Muscle of leg (tissue), 11 donors: ENCODE data around the gene RSKR. TPM values are rescaled to one million over a fixed set of nuclear protein-coding genes. Genes with fewer than 3 reads are reported as not detected.

Experiments
- DNase-seq: peaks from one replicate; pipeline ENCODE4 v3.0.0; 2013
- H3K27ac ChIP-seq: one replicate; pipeline ENCODE4 v1.5.1; 2013; ENCODE audit warnings: mild to moderate bottlenecking, low read length, control low read depth
- H3K27me3 ChIP-seq: one replicate; pipeline ENCODE4 v1.6.1; 2013; ENCODE audit warnings: low read length; ENCODE audit not compliant: control insufficient read depth, insufficient read depth
- H3K36me3 ChIP-seq: one replicate; pipeline ENCODE4 v1.6.1; 2013; ENCODE audit warnings: low read length; ENCODE audit not compliant: control insufficient read depth, insufficient read depth
- H3K4me1 ChIP-seq: one replicate; pipeline ENCODE4 v1.6.1; 2013; ENCODE audit warnings: low read length; ENCODE audit not compliant: control insufficient read depth, insufficient read depth
- H3K4me3 ChIP-seq: one replicate; pipeline ENCODE4 v1.5.1; 2013; ENCODE audit warnings: low read length, control low read depth
- H3K9me3 ChIP-seq: replicated peaks from 2 replicates; pipeline ENCODE4 v1.6.1; 2013; ENCODE audit warnings: low read depth, low read length; ENCODE audit not compliant: control insufficient read depth
- WGBS: methylation state at CpG from one replicate; pipeline ENCODE4 v1.1.5; 2013; ENCODE audit warnings: missing lambda C conversion rate; ENCODE audit not compliant: insufficient coverage; 5-methylcytosine and 5-hydroxymethylcytosine counted together
- polyA plus RNA-seq, 8 donors: library from polyadenylated mRNA; unstranded; fragments of 120-200 nt; gene quantifications; one replicate each; pipeline versions ENCODE4 v1.2.1 to v1.2.3, GENCODE V29; 2013; ENCODE audit warnings: inconsistent platforms in 1 of 8, low replicate concordance in 1 of 8; ENCODE audit not compliant: insufficient read length in 8 of 8, insufficient read depth in 1 of 8
- total RNA-seq: library from RNA; stranded (reverse); fragments of 120-200 nt; gene quantifications from one replicate; pipeline ENCODE4 v1.2.4, GENCODE V29; 2013

RSKR gene
- total and polyA plus RNA-seq, 9 donors = 6.6 to 22.8 (median 13.2) TPM

DNA sequence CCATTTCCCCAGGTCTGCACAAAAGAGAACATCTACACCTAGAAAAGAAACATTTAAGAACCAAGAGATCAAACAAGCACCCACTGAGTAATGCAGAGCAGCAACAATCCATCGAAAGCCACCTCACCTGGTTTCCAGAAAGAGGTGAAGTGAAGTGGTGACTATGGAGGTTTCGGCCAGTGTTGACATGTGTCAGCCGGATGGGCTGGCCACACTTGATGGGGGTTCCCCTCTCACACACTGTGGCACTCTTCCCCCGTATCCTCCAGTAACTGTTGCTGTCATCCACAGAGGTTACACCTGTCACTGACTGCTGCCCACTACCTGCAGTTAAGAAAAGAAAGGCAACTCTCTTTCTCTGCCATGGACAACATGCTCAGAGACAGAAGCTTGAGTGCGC, 41.2 kb upstream of the RSKR start:
- peaks cover 41% of the 10 kb centered on the region for H3K36me3 ChIP-seq
- H3K4me1 ChIP-seq = no peaks in the 10 kb centered on the region
- no peak for DNase-seq
- H3K27ac ChIP-seq = no peak overlapping the region
- H3K4me3 ChIP-seq = no peak overlapping the region
- H3K27me3 ChIP-seq = no peaks in the 10 kb centered on the region
- WGBS = no CpG with 5 or more reads among the region's 5 CpGs
- H3K9me3 ChIP-seq = peaks cover 2% of the 10 kb centered on the region

DNA sequence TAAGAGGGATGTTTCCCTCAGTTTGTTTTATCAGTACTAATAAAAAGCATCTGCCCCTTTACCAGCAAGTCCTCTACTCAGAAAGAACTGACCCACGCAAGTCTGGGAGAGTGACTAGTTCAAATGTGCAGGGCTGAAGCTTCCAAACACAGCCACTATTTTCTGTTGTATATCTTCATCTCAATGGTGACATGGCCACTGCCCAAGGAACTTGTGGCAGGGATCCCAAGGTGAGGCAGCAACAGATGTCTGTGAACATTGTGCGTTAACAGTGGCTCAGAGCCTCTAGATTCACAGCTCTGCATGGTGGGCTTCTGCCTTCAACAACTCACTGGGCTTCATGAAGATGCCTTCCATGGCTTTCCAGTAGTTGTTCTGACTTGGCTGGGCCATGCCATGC, 34.7 kb upstream of the RSKR start:
- Histone ChIP-seq H3K4me1 (peaks cover 21% of the 10 kb centered on the region), H3K27me3 (no peaks in the 10 kb centered on the region), H3K36me3 (peaks cover 23% of the 10 kb centered on the region), H3K4me3 (no peak overlapping the region), H3K9me3 (no peaks in the 10 kb centered on the region), H3K27ac (no peak overlapping the region)
- 64% methylated on average over 1 of the region's 2 CpGs for WGBS
- no peak for DNase-seq

DNA sequence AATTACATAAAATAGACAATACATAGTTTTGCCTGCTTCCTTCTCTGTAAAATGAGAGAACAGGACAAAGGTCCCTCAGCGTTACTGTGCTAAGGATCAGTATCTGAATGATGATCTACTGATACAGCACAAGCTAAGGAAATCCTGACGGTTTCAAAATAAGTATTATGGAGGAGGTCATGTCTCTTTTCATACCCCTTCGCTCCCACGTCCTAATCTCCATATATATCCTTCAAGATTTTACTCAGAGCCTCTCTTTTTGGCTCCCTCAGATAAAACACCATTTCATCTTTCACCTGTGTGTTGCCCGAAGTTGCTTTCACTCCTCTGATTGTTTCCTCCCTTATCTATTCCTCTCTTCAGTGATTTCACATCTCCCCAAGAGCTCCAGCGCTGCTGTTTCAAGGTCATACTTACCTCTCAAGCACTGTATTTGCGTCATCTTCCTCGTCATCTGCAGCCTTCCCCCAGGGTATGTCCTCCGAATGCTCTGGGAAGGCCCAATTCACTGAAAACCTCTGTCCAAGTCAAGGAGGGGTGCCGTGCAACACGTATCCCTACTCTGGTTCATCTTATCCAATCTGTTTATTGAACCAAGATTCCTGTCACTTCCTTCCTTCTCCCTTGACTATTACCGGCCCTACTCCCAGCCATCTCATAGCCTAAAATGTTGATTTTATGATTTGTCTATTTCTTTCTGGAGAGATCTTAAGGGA, 32.2 kb upstream of the RSKR start:
- no peaks in the 10 kb centered on the region for H3K9me3 ChIP-seq
- H3K27me3 ChIP-seq = no peaks in the 10 kb centered on the region
- H3K4me3 ChIP-seq = no peak overlapping the region
- H3K27ac ChIP-seq = peak overlapping the region; percentile 98
- no peak for DNase-seq
- WGBS = 80% methylated on average over 8 of the region's 12 CpGs
- H3K36me3 ChIP-seq = peaks cover 39% of the 10 kb centered on the region
- peaks cover 28% of the 10 kb centered on the region for H3K4me1 ChIP-seq

DNA sequence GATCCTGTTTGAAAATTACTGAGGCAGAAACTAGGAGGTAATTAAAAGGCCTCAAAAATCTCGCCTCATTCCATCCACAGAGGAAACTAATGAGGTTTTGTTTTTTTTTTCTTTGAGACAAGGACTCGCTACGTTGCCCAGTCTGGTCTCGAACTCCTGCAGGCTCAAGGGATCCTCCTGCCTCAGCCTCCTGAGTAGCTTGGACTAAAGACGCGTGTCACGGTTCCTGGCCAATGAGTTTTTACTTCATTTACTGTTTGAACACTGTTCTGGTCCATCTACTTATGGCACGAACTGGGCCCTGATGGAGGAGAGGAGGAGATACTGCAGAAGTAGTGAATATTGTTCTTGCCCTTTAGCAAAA, 31.6 kb upstream of the RSKR start:
- no peaks in the 10 kb centered on the region for H3K27me3 ChIP-seq
- peaks cover 28% of the 10 kb centered on the region for H3K4me1 ChIP-seq
- H3K27ac ChIP-seq = peak overlapping the region; percentile 98
- DNase-seq = no peak
- H3K36me3 ChIP-seq = peaks cover 39% of the 10 kb centered on the region
- no peaks in the 10 kb centered on the region for H3K9me3 ChIP-seq
- 24% methylated on average over 3 of the region's 8 CpGs for WGBS
- peak overlapping the region; percentile 83 for H3K4me3 ChIP-seq

DNA sequence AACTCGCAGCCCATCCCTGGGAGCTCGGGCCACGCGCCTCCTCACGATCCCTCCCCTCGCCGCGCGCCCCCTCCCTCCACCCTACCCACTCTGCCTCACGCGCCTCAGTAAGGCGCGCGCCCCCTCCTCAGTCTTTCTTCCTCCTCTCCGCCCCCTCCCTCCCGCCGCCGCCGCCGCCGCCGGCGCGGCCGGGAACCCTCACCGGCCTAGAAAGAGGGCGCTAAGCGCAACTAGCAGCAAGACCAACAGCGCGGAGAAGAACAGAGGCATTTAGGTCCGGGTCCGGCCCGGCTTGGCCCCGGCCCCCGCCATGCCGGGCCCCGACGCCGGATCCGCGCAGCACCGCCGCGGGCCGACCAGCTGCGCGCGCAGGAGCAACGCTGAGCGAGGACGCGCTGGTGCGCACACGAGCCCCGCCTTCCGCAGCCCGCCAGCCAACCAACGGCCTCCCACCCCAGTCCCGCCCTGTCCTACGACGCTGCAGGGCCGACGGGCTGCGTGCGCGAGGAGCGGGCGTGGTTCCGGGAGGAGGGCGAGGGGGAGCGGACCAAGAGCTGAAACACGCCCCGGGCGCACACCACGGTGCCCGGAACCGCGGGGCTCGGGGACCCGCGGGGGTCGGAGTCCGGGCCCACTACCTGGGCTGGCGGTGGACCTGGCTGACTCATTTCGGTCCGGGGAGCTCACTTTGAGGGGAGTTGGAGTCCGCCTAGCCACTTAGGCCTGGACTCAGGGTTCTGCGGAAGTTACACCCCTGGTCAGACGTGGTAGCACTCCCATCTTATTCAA, 31.0 kb upstream of the RSKR start, which contains the start of gene BLTP2:
Gene BLTP2 (minus strand): TSS at position 372 of the 789 bp plus-strand sequence. CDS start 102 bp downstream, at position 270.
- H3K27ac ChIP-seq = peak within 1 kb of the TSS; percentile 98
- H3K4me3 ChIP-seq = peak within 1 kb of the TSS; percentile 87
- under 1% methylated on average over 85 of the region's 89 CpGs for WGBS
- no peaks in the 10 kb centered on the region for H3K27me3 ChIP-seq
- peaks cover 44% of the 10 kb centered on the region for H3K36me3 ChIP-seq
- H3K9me3 ChIP-seq = no peaks in the 10 kb centered on the region
- peak; percentile 99 for DNase-seq
- peaks cover 28% of the 10 kb centered on the region for H3K4me1 ChIP-seq

DNA sequence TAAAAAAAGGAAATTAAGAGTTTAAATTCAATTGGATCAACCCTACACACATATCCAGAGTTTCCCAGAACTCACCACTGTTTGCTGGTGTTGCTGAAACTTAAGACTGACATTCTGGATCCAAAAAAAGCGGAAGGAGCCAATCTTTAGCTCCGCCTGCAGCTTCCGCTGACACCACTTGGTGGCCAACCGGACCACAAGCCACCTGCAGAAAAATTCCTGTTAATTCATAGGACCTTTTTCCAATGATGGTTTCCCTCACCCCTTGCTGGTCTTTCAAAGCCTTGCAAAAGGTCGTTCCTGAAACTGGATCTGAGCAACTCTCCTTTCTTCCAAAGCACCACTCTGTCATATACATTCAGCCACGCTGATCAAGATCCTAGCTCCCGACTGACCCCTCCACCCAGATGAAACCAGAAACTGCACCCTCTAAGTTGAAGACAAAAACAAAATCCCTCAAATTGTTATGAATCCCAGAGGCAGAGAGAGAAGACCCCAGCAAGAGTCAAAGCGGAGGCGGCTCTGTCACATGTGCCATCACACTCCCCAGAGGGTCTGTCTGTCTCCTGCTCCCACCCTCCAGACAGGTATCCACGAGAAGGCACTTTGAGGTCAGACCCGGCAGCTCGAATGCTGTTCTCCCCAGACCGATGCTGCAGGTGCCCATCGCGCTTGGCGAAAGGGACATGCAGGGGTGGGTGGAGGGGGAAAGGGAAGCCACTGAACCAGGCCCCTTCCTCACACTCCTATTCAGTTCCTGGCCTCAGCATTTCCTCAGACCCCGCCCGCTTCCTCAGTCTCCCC, 30.2 kb upstream of the RSKR start:
- Histone ChIP-seq H3K36me3 (peaks cover 51% of the 10 kb centered on the region), H3K27me3 (no peaks in the 10 kb centered on the region), H3K9me3 (no peaks in the 10 kb centered on the region), H3K4me1 (peaks cover 28% of the 10 kb centered on the region), H3K27ac (peak overlapping the region; percentile 69), H3K4me3 (peak overlapping the region; percentile 87)
- DNase-seq = peak; percentile 63
- 1% methylated on average over 11 of the region's 18 CpGs for WGBS

DNA sequence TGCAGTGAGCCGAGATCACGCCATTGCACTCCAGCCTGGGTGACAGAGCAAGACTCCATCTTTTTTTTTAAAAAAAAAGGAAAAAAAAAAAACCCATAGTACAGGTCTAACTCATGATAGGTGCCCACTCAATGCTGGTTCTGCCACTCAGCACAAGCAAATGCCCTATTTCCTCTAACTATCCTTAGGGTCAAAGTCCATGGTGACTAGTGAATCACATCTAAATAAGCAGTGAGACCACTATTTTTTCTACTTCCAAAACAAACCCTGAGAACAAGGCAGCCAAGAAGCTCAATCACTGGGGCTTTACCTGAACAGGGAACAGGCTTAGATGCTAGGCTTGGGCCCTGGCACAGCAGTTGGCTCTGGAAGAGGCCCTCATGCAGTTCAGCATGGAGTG, 27.6 kb upstream of the RSKR start:
- WGBS = no CpG with 5 or more reads among the region's 2 CpGs
- no peak overlapping the region for H3K4me3 ChIP-seq
- peaks cover 61% of the 10 kb centered on the region for H3K36me3 ChIP-seq
- no peaks in the 10 kb centered on the region for H3K27me3 ChIP-seq
- H3K27ac ChIP-seq = no peak overlapping the region
- H3K4me1 ChIP-seq = peaks cover 27% of the 10 kb centered on the region
- DNase-seq = no peak
- H3K9me3 ChIP-seq = no peaks in the 10 kb centered on the region

DNA sequence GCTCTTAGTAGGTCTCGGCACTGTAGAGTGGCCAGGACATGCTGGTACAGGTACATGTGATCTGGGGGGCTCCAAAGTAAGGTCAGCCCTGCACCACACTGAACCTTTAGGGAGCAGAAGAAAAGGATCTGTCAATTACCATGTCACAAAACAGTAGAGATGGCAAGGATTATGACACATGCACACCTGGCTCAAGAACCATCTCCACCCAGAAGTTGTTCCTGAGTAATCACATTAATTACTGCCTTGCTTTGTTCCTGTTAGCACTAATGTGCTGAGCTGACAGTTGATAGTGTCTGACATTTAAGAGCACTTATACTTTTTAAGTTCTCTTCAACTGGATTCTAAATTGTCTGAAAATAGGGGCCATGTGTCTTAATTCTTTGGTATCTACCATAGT, 21.5 kb upstream of the RSKR start:
- H3K36me3 ChIP-seq = peaks cover 87% of the 10 kb centered on the region
- no peak overlapping the region for H3K27ac ChIP-seq
- no peaks in the 10 kb centered on the region for H3K4me1 ChIP-seq
- DNase-seq = no peak
- no peak overlapping the region for H3K4me3 ChIP-seq
- no peaks in the 10 kb centered on the region for H3K9me3 ChIP-seq
- WGBS = no CpG with 5 or more reads among the region's 1 CpG
- H3K27me3 ChIP-seq = no peaks in the 10 kb centered on the region

DNA sequence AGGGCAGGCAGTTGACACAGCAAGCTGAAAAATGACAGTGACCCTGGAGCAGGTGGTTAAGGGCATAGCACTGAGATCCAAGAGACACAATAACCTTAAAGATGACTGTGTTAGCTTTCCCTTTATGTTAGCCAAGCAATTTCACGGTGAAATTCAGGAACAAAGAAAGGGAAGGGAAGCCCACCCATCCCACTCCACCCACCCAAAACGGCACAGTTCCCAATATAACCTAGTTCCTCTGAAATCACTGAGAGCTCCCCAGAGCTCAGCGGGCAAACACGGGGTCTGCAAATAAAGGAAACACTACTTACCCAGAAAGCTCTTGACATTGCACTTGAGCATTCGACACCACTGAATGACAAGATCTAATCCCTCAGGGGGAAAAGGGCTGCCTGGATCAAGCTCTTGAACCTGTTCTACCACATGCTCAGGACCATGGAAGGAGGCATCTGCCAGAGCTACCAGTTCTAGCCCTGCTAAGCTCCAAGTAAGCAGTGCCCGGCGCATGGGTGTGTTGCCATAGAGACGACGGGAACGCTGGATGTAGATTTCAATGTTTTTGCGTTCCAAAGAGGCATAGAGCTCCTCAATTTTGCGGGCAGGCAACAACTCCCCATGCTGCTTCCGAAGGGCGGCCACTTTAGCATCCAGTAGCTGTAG, 20.4 kb upstream of the RSKR start:
- DNase-seq = no peak
- Histone ChIP-seq H3K4me3 (no peak overlapping the region), H3K27me3 (no peaks in the 10 kb centered on the region), H3K4me1 (no peaks in the 10 kb centered on the region), H3K36me3 (peaks cover 81% of the 10 kb centered on the region), H3K27ac (no peak overlapping the region), H3K9me3 (no peaks in the 10 kb centered on the region)
- WGBS = 86% methylated on average over 9 of the region's 14 CpGs
